K562 (cell line): ENCODE results near the gene C17orf78. TPM values are rescaled to one million over a fixed set of nuclear protein-coding genes. Genes with fewer than 3 reads are reported as not detected.

Experiments
- ATAC-seq: fragments of 200-7000 bp; cut with Tn5 transposase; 3 replicates; pipeline ENCODE4 v1.9.1; 2020; ENCODE audit warnings: moderate library complexity
- BruUV-seq: library from RNA; stranded (reverse); fragments of 400-500 nt; replicated peaks from 2 replicates; lab custom pipeline; 2021; lab: Mats Ljungman, UMichigan
- CTCF ChIA-PET: fragments of 300-600 bp; formaldehyde crosslinking; extraction: SDS; loops from one replicate; lab custom pipeline; 2021; ENCODE audit warnings: low intra/inter-chr PET ratio; lab: Yijun Ruan, JAX
- POLR2A ChIA-PET: fragments of 300-600, 350-650 bp; sonication (Branson Sonifier 250); formaldehyde crosslinking; extraction: SDS; loops from one replicate; lab custom pipeline; 2021; ENCODE audit warnings: antibody characterized with exemption, inconsistent platforms; lab: Yijun Ruan, JAX
- DNase-seq, 4 experiments: peaks; one replicate each; pipeline versions ENCODE4 v3.0.0 to v3.0.0-alpha.2; 2011 to 2018; ENCODE audit warnings: low spot score in 3 of 4, mixed read lengths in 3 of 4; ENCODE audit errors: extremely low read depth in 1 of 4
- FAIRE-seq: peaks from 2 replicates; lab custom pipeline; 2011; peaks lifted over from hg19 to GRCh38; lab: Jason Lieb, UNC
- H2AFZ ChIP-seq: 2 replicates; pipeline ENCODE4 v1.6.0; 2011; ENCODE audit warnings: low read depth, low read length, control low read depth, inconsistent platforms
- H3K27ac ChIP-seq: fragments of 200-600 bp; 3 replicates; pipeline ENCODE4 v1.8.0; 2011; ENCODE audit warnings: low read depth, mild to moderate bottlenecking, control low read depth, inconsistent platforms, low read length, moderate library complexity, mixed read lengths; ENCODE audit errors: extremely low read depth
- H3K27me3 ChIP-seq, 2 experiments: fragments of 300-600 bp in 1 of 2; 2 replicates in 1 of 2; 3 replicates in 1 of 2; pipeline versions ENCODE4 v1.6.0 to v1.8.0; 2011; ENCODE audit warnings: inconsistent platforms in 2 of 2, low read length in 2 of 2, mild to moderate bottlenecking in 1 of 2, mixed read lengths in 1 of 2, moderate library complexity in 1 of 2; ENCODE audit not compliant: control insufficient read depth in 2 of 2, insufficient read depth in 2 of 2
- H3K36me3 ChIP-seq: fragments of 300-600 bp; 3 replicates; pipeline ENCODE4 v1.8.0; 2011; ENCODE audit warnings: mild to moderate bottlenecking, low read length, inconsistent platforms; ENCODE audit not compliant: control insufficient read depth, insufficient read depth
- H3K4me1 ChIP-seq, 2 experiments: fragments of 200-600 bp in 1 of 2; replicated peaks in 1 of 2; 2 replicates in 1 of 2; 3 replicates in 1 of 2; pipeline versions ENCODE4 v1.5.1 to v1.8.0; 2011; ENCODE audit warnings: inconsistent platforms in 2 of 2, low read length in 2 of 2, mild to moderate bottlenecking in 1 of 2, mixed read lengths in 1 of 2, moderate library complexity in 1 of 2; ENCODE audit not compliant: control insufficient read depth in 2 of 2, insufficient read depth in 2 of 2
- H3K4me2 ChIP-seq: 2 replicates; pipeline ENCODE4 v1.6.1; 2011; ENCODE audit warnings: low read length, control low read depth, inconsistent platforms, mixed read lengths; ENCODE audit not compliant: insufficient read depth
- H3K4me3 ChIP-seq: fragments of 200-600 bp; sonication (generic), shearing (Covaris generic); 2 replicates; pipeline ENCODE4 v1.5.1; 2016; ENCODE audit warnings: control low read depth, inconsistent platforms
- H3K79me2 ChIP-seq: fragments of 200-600 bp; 3 replicates; pipeline ENCODE4 v1.8.0; 2011; ENCODE audit warnings: low read length, inconsistent platforms; ENCODE audit not compliant: control insufficient read depth, insufficient read depth
- H3K9ac ChIP-seq, 2 experiments: 2 replicates each; pipeline versions ENCODE4 v1.6.0 to v1.6.1; 2011; ENCODE audit warnings: low read depth in 2 of 2, low read length in 2 of 2, control low read depth in 1 of 2, inconsistent platforms in 1 of 2, mild to moderate bottlenecking in 1 of 2, mixed read lengths in 1 of 2; ENCODE audit not compliant: insufficient read depth in 1 of 2
- H3K9me1 ChIP-seq: one replicate; pipeline ENCODE4 v1.6.0; 2011; ENCODE audit warnings: inconsistent platforms, mild to moderate bottlenecking, low read length, moderate library complexity; ENCODE audit not compliant: control insufficient read depth, insufficient read depth
- H3K9me3 ChIP-seq: replicated peaks from 2 replicates; pipeline ENCODE4 v1.5.1; 2011; ENCODE audit warnings: low read depth, low read length, inconsistent platforms; ENCODE audit not compliant: control insufficient read depth, insufficient read depth
- H4K20me1 ChIP-seq: replicated peaks from 2 replicates; pipeline ENCODE4 v1.6.1; 2011; ENCODE audit warnings: low read length, inconsistent platforms, mixed read lengths; ENCODE audit not compliant: control insufficient read depth, insufficient read depth
- ELF1 ChIP-seq: fragments of 200-800 bp; sonication (Bioruptor generic); IDR thresholded peaks from 2 replicates; pipeline ENCODE4 v1.6.1; 2016; ENCODE audit warnings: missing genetic modification characterization, missing compliant biosample characterization
- ERF ChIP-seq: fragments of 450-650 bp; formaldehyde crosslinking; IDR thresholded peaks from 2 replicates; pipeline ENCODE4 v1.4.0; 2020; ENCODE audit warnings: mild to moderate bottlenecking, mixed read lengths
- SAFB ChIP-seq: fragments of 200-400 bp; formaldehyde crosslinking; IDR thresholded peaks from 2 replicates; pipeline ENCODE4 v1.6.1; 2017; ENCODE audit warnings: low read depth, low read length, borderline replicate concordance
- SIRT6 ChIP-seq: IDR thresholded peaks from one replicate; pipeline ENCODE4 v1.6.1; 2012; ENCODE audit warnings: low read depth, mild to moderate bottlenecking, control low read depth, inconsistent platforms, low read length, moderate library complexity
- TAF1 ChIP-seq: IDR thresholded peaks from 2 replicates; pipeline ENCODE4 v1.6.1; 2011; ENCODE audit warnings: mild to moderate bottlenecking, low read length, moderate library complexity; ENCODE audit not compliant: insufficient read depth, control insufficient read depth, severe bottlenecking; ENCODE audit errors: extremely low read depth
- TOE1 ChIP-seq, 2 experiments: fragments of 450-650 bp in 1 of 2; sonication (generic) in 1 of 2; formaldehyde crosslinking in 1 of 2; IDR thresholded peaks; 2 replicates each; pipeline versions ENCODE4 v1.7.1 to v1.8.0; 2016 to 2022; ENCODE audit warnings: borderline replicate concordance in 2 of 2, mild to moderate bottlenecking in 2 of 2, antibody characterized with exemption in 1 of 2, inconsistent platforms in 1 of 2, low read depth in 1 of 2, missing genetic modification reagents in 1 of 2, moderate library complexity in 1 of 2
- WGBS: fragments of 100-300 bp; shearing (Covaris generic); methylation state at CpG from one replicate; pipeline ENCODE4 v1.1.6; 2016; ENCODE audit warnings: low coverage, mixed read lengths; ENCODE audit not compliant: insufficient coverage; ENCODE audit errors: missing lambda C conversion rate; 5-methylcytosine and 5-hydroxymethylcytosine counted together
- in situ Hi-C: fragments of 300-500 bp; cut with MboI; formaldehyde crosslinking; loops from 4 replicates; pipeline ENCODE4 v1.15.0; 2018; ENCODE audit warnings: inconsistent platforms, mixed read lengths
- intact Hi-C: fragments of 100-400 bp; cut with micrococcal nuclease; formaldehyde crosslinking; loops from 2 replicates; pipeline ENCODE4 v1.14.2; 2022
- polyA plus RNA-seq, 8 experiments: library from polyadenylated mRNA; depleted of rRNA in 4 of 8; stranded (reverse) in 5 of 8; unstranded in 3 of 8; fragments of >200 nt; fragmentation: Nextera tagmentation in 2 of 8; fragmentation: Illumina TruSeq in 1 of 8; extraction: Ambion mirVana in 2 of 8; extraction: Trizol in 1 of 8; gene quantifications; 2 replicates each; pipeline versions ENCODE4 v1.2.1 to v1.2.3, GENCODE V29; 2011 to 2014; ENCODE audit warnings: inconsistent platforms in 1 of 8, missing spikeins in 1 of 8
- total RNA-seq, 7 experiments: library from RNA; depleted of rRNA in 6 of 7; stranded (reverse); fragments of >200 nt in 6 of 7; fragmentation: Illumina TruSeq in 2 of 7; extraction: Trizol in 2 of 7; gene quantifications; 2 replicates each; pipeline versions ENCODE4 v1.2.1 to v1.2.3, GENCODE V29; 2011 to 2021; ENCODE audit warnings: low replicate concordance in 1 of 7
- TF ChIP-seq, protein P1 (sequence below): fragments of 200-800 bp; sonication (Bioruptor generic); IDR thresholded peaks from 2 replicates; pipeline ENCODE4 v1.6.1; 2017; ENCODE audit warnings: missing genetic modification characterization, missing compliant biosample characterization
- TF ChIP-seq, protein P2 (sequence below): IDR thresholded peaks from 2 replicates; pipeline ENCODE4 v1.6.1; 2011; ENCODE audit warnings: borderline replicate concordance, low read depth, mild to moderate bottlenecking, moderate library complexity, low read length; ENCODE audit not compliant: insufficient read depth, poor library complexity, severe bottlenecking

Gene C17orf78
- total and polyA plus RNA-seq, 9 of the 15 experiments (the other 6 are each of a cell fraction or from before 2014, with no cell fraction given) = not detected

DNA sequence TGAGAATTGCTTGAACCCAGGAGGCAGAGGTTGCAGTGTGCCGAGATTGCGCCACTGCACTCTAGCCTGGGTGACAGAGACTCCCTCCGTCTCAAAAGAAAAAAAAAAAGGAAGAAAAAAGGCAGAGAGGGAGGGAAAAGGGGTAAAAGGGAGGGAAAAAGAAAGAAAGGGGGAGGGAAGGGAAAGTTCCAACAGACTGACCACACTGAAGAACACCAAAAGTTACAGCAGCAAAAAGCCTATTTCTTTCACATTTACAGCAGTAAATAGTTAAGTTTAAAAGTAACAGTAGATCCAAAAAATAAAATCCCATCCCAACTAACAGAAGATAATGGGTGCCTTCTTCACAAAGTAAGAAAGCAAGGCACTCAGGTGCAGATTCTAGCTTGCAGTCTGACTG is 36.9 kb upstream of the C17orf78 start:
- Histone ChIP-seq H3K4me1 (no peaks in the 10 kb centered on the region; a peak in 1 of 5 replicates), H3K36me3 (peaks cover 73% of the 10 kb centered on the region), H3K9me3 (no peaks in the 10 kb centered on the region), H3K27me3 (no peaks in the 10 kb centered on the region), H3K27ac (no peak overlapping the region; the same call in 2 of the 3 replicates), H3K9ac (no peak overlapping the region), H2AFZ (no peak overlapping the region), H4K20me1 (no peaks in the 10 kb centered on the region), H3K9me1 (peaks cover 5% of the 10 kb centered on the region), H3K4me3 (no peak overlapping the region), H3K4me2 (no peak overlapping the region), H3K79me2 (peaks cover 95% of the 10 kb centered on the region)
- no peak for FAIRE-seq
- CTCF ChIA-PET = no interaction called here
- POLR2A ChIA-PET = interaction anchor here (1.3 to 2.7 kb wide), 2 partner anchors 9 kb away, joined by 6 to 15 read pairs; no protein-coding TSS in a partner anchor
- no TSS peak for BruUV-seq
- intact Hi-C loops = no loop called here
- DNase-seq = no peak
- no peak for ATAC-seq
- in situ Hi-C loops = no loop called here
- TF ChIP-seq TAF1 = no peak
- no peak for TF ChIP-seq SIRT6
- TF ChIP-seq TOE1 (IDR thresholded peaks at IDR 0.05; ENCODE audit: borderline replicate concordance) = no peak
- no peak for TF ChIP-seq TOE1 (CRISPR knock-in tag; IDR thresholded peaks at IDR 0.05; ENCODE audit: borderline replicate concordance, low read depth)
- TF ChIP-seq, protein P1, sequence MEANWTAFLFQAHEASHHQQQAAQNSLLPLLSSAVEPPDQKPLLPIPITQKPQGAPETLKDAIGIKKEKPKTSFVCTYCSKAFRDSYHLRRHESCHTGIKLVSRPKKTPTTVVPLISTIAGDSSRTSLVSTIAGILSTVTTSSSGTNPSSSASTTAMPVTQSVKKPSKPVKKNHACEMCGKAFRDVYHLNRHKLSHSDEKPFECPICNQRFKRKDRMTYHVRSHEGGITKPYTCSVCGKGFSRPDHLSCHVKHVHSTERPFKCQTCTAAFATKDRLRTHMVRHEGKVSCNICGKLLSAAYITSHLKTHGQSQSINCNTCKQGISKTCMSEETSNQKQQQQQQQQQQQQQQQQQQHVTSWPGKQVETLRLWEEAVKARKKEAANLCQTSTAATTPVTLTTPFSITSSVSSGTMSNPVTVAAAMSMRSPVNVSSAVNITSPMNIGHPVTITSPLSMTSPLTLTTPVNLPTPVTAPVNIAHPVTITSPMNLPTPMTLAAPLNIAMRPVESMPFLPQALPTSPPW (CRISPR knock-in tag) = no peak
- TF ChIP-seq ELF1 (tag) = no peak
- no peak for TF ChIP-seq SAFB
- TF ChIP-seq, protein P2, sequence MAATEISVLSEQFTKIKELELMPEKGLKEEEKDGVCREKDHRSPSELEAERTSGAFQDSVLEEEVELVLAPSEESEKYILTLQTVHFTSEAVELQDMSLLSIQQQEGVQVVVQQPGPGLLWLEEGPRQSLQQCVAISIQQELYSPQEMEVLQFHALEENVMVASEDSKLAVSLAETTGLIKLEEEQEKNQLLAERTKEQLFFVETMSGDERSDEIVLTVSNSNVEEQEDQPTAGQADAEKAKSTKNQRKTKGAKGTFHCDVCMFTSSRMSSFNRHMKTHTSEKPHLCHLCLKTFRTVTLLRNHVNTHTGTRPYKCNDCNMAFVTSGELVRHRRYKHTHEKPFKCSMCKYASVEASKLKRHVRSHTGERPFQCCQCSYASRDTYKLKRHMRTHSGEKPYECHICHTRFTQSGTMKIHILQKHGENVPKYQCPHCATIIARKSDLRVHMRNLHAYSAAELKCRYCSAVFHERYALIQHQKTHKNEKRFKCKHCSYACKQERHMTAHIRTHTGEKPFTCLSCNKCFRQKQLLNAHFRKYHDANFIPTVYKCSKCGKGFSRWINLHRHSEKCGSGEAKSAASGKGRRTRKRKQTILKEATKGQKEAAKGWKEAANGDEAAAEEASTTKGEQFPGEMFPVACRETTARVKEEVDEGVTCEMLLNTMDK = no peak
- no peak for TF ChIP-seq ERF (CRISPR knock-in tag)
- WGBS = 93% methylated on average over 2 of the region's 3 CpGs
